Gastroesophageal sphincter (tissue), 3 donors: ENCODE data around the gene TOP2B.

Source experiments
- POLR2A ChIP-seq, 2 donors: fragments of 450-650 bp; IDR thresholded peaks; one replicate each; pipeline ENCODE4 v1.6.1; 2017; ENCODE audit warnings: antibody characterized with exemption in 2 of 2, mild to moderate bottlenecking in 2 of 2, moderate library complexity in 1 of 2
- TF ChIP-seq, protein P1 (sequence below), 4 experiments: fragments of 200-600 bp in 2 of 4; fragments of 450-650 bp in 2 of 4; sonication (generic) in 1 of 4; IDR thresholded peaks; one replicate each; pipeline ENCODE4 v1.5.1; 2017 to 2019; ENCODE audit warnings: antibody characterized with exemption in 4 of 4, mild to moderate bottlenecking in 2 of 4, moderate library complexity in 2 of 4

DNA sequence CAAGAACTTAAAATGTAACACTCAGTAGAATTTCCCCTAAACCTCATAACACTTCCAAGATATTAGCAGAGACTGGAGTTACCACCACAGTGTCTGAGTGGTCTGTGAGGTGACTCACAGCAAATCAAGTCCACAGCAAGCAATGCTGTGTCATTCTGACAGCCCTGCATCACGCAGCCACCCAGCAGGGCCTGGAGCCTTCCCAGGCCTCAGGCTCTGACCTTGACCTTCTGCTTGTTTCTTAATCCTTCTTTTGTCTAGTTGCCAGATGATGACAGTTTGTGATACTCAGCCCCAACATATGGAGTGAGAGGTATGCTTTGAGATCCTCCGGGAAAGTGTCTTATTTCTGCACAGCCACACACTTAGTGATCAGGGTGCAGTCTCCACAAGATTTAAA is 82.5 kb downstream of the TOP2B start:
- TF ChIP-seq, protein P1, sequence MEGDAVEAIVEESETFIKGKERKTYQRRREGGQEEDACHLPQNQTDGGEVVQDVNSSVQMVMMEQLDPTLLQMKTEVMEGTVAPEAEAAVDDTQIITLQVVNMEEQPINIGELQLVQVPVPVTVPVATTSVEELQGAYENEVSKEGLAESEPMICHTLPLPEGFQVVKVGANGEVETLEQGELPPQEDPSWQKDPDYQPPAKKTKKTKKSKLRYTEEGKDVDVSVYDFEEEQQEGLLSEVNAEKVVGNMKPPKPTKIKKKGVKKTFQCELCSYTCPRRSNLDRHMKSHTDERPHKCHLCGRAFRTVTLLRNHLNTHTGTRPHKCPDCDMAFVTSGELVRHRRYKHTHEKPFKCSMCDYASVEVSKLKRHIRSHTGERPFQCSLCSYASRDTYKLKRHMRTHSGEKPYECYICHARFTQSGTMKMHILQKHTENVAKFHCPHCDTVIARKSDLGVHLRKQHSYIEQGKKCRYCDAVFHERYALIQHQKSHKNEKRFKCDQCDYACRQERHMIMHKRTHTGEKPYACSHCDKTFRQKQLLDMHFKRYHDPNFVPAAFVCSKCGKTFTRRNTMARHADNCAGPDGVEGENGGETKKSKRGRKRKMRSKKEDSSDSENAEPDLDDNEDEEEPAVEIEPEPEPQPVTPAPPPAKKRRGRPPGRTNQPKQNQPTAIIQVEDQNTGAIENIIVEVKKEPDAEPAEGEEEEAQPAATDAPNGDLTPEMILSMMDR (IDR thresholded peaks at IDR 0.05): no peak
- no peak for TF ChIP-seq POLR2A (IDR thresholded peaks at IDR 0.05)
